H9 (cell line): Measurements from ENCODE around the gene TTLL13. TPM values are rescaled to one million over a fixed set of nuclear protein-coding genes. Genes with fewer than 3 reads are reported as not detected.

Experiments
- DNase-seq: peaks from one replicate; pipeline ENCODE4 v3.0.0-alpha.2; 2017
- H2AFZ ChIP-seq: one replicate; pipeline ENCODE4 v1.6.1; 2013; ENCODE audit warnings: mild to moderate bottlenecking, low read length, control low read depth, moderate library complexity
- H2AK5ac ChIP-seq: 2 replicates; pipeline ENCODE4 v1.6.1; 2013; ENCODE audit warnings: low read length, control low read depth, mixed read lengths; ENCODE audit not compliant: insufficient read length
- H2BK120ac ChIP-seq: one replicate; pipeline ENCODE4 v1.6.1; 2013; ENCODE audit warnings: low read depth, mild to moderate bottlenecking, low read length, control low read depth, inconsistent platforms; ENCODE audit not compliant: poor library complexity, severe bottlenecking
- H2BK12ac ChIP-seq: 2 replicates; pipeline ENCODE4 v1.6.1; 2013; ENCODE audit warnings: low read length, control low read depth, mixed read lengths, low read depth; ENCODE audit not compliant: insufficient read length
- H2BK15ac ChIP-seq: 2 replicates; pipeline ENCODE4 v1.6.1; 2013; ENCODE audit warnings: low read depth, low read length, control low read depth
- H2BK20ac ChIP-seq: one replicate; pipeline ENCODE4 v1.6.1; 2013; ENCODE audit warnings: low read depth, mild to moderate bottlenecking, low read length, control low read depth, inconsistent platforms; ENCODE audit not compliant: poor library complexity, severe bottlenecking
- H2BK5ac ChIP-seq: 2 replicates; pipeline ENCODE4 v1.6.1; 2013; ENCODE audit warnings: low read length, control low read depth, mixed read lengths; ENCODE audit not compliant: insufficient read length
- H3K14ac ChIP-seq: 2 replicates; pipeline ENCODE4 v1.6.1; 2013; ENCODE audit warnings: low read length, control low read depth; ENCODE audit not compliant: insufficient read depth
- H3K18ac ChIP-seq: 2 replicates; pipeline ENCODE4 v1.6.1; 2013; ENCODE audit warnings: low read depth, mild to moderate bottlenecking, mixed read lengths, low read length, control low read depth; ENCODE audit not compliant: insufficient read length
- H3K23ac ChIP-seq: 2 replicates; pipeline ENCODE4 v1.6.1; 2013; ENCODE audit warnings: low read length, control low read depth, mixed read lengths, low read depth; ENCODE audit not compliant: insufficient read length
- H3K23me2 ChIP-seq: 2 replicates; pipeline ENCODE4 v1.6.1; 2013; ENCODE audit warnings: low read depth, mild to moderate bottlenecking, mixed read lengths, low read length, control low read depth; ENCODE audit not compliant: insufficient read length, poor library complexity, severe bottlenecking
- H3K27ac ChIP-seq: 2 replicates; pipeline ENCODE4 v1.5.1; 2013; ENCODE audit warnings: low read length, control low read depth, mixed read lengths, low read depth; ENCODE audit not compliant: insufficient read length
- H3K27me3 ChIP-seq: 2 replicates; pipeline ENCODE4 v1.6.1; 2013; ENCODE audit warnings: low read length, control low read depth, inconsistent platforms; ENCODE audit not compliant: insufficient read depth
- H3K4ac ChIP-seq: 2 replicates; pipeline ENCODE4 v1.6.1; 2013; ENCODE audit warnings: low read depth, mild to moderate bottlenecking, control low read depth, inconsistent platforms, low read length, moderate library complexity
- H3K4me1 ChIP-seq: 2 replicates; pipeline ENCODE4 v1.6.1; 2013; ENCODE audit warnings: low read length, control low read depth, inconsistent platforms; ENCODE audit not compliant: insufficient read depth
- H3K4me2 ChIP-seq: 2 replicates; pipeline ENCODE4 v1.6.1; 2013; ENCODE audit warnings: low read length, control low read depth, mixed read lengths; ENCODE audit not compliant: insufficient read length, insufficient read depth
- H3K56ac ChIP-seq: 2 replicates; pipeline ENCODE4 v1.6.1; 2013; ENCODE audit warnings: low read depth, mild to moderate bottlenecking, mixed read lengths, low read length, control low read depth; ENCODE audit not compliant: insufficient read length
- H3K79me1 ChIP-seq: 2 replicates; pipeline ENCODE4 v1.6.1; 2013; ENCODE audit warnings: low read depth, mild to moderate bottlenecking, moderate library complexity, low read length, control low read depth, inconsistent platforms; ENCODE audit not compliant: insufficient read depth, poor library complexity, severe bottlenecking
- H3K79me2 ChIP-seq: 2 replicates; pipeline ENCODE4 v1.6.1; 2013; ENCODE audit warnings: low read length, control low read depth, inconsistent platforms; ENCODE audit not compliant: insufficient read depth
- H3K9ac ChIP-seq: 2 replicates; pipeline ENCODE4 v1.6.1; 2013; ENCODE audit warnings: low read length, control low read depth, mixed read lengths; ENCODE audit not compliant: insufficient read length; ENCODE audit errors: extremely low read depth
- H3K9me3 ChIP-seq: one replicate; pipeline ENCODE4 v1.6.1; 2013; ENCODE audit warnings: low read depth, low read length, inconsistent platforms; ENCODE audit not compliant: control insufficient read depth
- H3T11ph ChIP-seq: one replicate; pipeline ENCODE4 v1.6.1; 2013; ENCODE audit warnings: mild to moderate bottlenecking, low read length, control low read depth, inconsistent platforms
- H4K20me1 ChIP-seq: one replicate; pipeline ENCODE4 v1.6.1; 2013; ENCODE audit not compliant: control insufficient read depth, insufficient read length, insufficient read depth
- H4K5ac ChIP-seq: 2 replicates; pipeline ENCODE4 v1.6.1; 2013; ENCODE audit warnings: low read depth, mild to moderate bottlenecking, mixed read lengths, low read length, control low read depth; ENCODE audit not compliant: insufficient read length
- H4K8ac ChIP-seq: replicated peaks from 2 replicates; pipeline ENCODE4 v1.6.1; 2013; ENCODE audit warnings: low read length, control low read depth, mixed read lengths, low read depth; ENCODE audit not compliant: insufficient read length
- H4K91ac ChIP-seq: 2 replicates; pipeline ENCODE4 v1.6.1; 2013; ENCODE audit warnings: low read depth, mild to moderate bottlenecking, moderate library complexity, mixed read lengths, low read length, control low read depth; ENCODE audit not compliant: insufficient read length
- H3K27ac Mint-ChIP-seq, 3 experiments: 2 replicates in 2 of 3; 3 replicates in 1 of 3; pipeline ENCODE4 v1.8.0; 2020 to 2021; ENCODE audit warnings: mixed read lengths in 3 of 3, mild to moderate bottlenecking in 1 of 3, moderate library complexity in 1 of 3
- H3K27me3 Mint-ChIP-seq: 2 replicates; pipeline ENCODE4 v1.8.0; 2021; ENCODE audit warnings: low read depth, mild to moderate bottlenecking, moderate library complexity, mixed read lengths
- H3K36me3 Mint-ChIP-seq, 3 experiments: 2 replicates in 2 of 3; 3 replicates in 1 of 3; pipeline ENCODE4 v1.8.0; 2020 to 2021; ENCODE audit warnings: low read depth in 3 of 3, mixed read lengths in 3 of 3; ENCODE audit not compliant: insufficient read depth in 1 of 3
- H3K4me1 Mint-ChIP-seq, 2 experiments: 2 replicates each; pipeline ENCODE4 v1.8.0; 2020; ENCODE audit warnings: mixed read lengths in 2 of 2
- H3K4me3 Mint-ChIP-seq, 2 experiments: 2 replicates in 1 of 2; 3 replicates in 1 of 2; pipeline ENCODE4 v1.8.0; 2020 to 2021; ENCODE audit warnings: mild to moderate bottlenecking in 2 of 2, mixed read lengths in 2 of 2, moderate library complexity in 1 of 2
- H3K9me3 Mint-ChIP-seq, 2 experiments: 2 replicates in 1 of 2; 3 replicates in 1 of 2; pipeline ENCODE4 v1.8.0; 2020; ENCODE audit warnings: mild to moderate bottlenecking in 2 of 2, mixed read lengths in 2 of 2, moderate library complexity in 1 of 2
- CTCF ChIP-seq: fragments of 200-600 bp; sonication (generic); conservative IDR thresholded peaks from 3 replicates; pipeline ENCODE4 v1.8.0; 2021; ENCODE audit warnings: antibody characterized with exemption, mild to moderate bottlenecking
- WGBS: extraction: QIAGEN DNeasy Blood & Tissue Kit; methylation state at CpG from one replicate; pipeline ENCODE4 v1.1.7; 2013; ENCODE audit warnings: missing lambda C conversion rate, low lambda C conversion rate, mixed read lengths; ENCODE audit not compliant: insufficient read length; ENCODE audit errors: extremely low coverage; 5-methylcytosine and 5-hydroxymethylcytosine counted together
- total RNA-seq: library from RNA; stranded (reverse); gene quantifications from 2 replicates; pipeline ENCODE4 v1.2.1, GENCODE V29; 2021

The TTLL13 gene
- total RNA-seq, 1 experiment from 2014 or later: not detected

GRCh38 chr15:90214553-90215196, 34.7 kb upstream of the TTLL13 start:
- no peak overlapping the region for H3K14ac ChIP-seq
- no peak overlapping the region for H3K9ac ChIP-seq
- Mint-ChIP-seq H3K9me3 (no peaks in the 10 kb centered on the region), H3K27ac (0 out of 7 replicates have a peak overlapping the region, but pooled peaks of 1 of the 3 experiments have one; percentile 28), H3K4me1 (peaks cover 9 to 17% of the 10 kb centered on the region in 2 experiments), H3K36me3 (peaks cover 2 to 15% (median 13%) of the 10 kb centered on the region in 3 experiments; a peak in 5 of 7 replicates), H3K27me3 (no peaks in the 10 kb centered on the region), H3K4me3 (no peak overlapping the region)
- no peak overlapping the region for H2AK5ac ChIP-seq
- no peak overlapping the region for H3K56ac ChIP-seq
- no peaks in the 10 kb centered on the region for H4K20me1 ChIP-seq
- no peak overlapping the region for H3K4me2 ChIP-seq
- H2BK20ac ChIP-seq: no peak overlapping the region
- no peaks in the 10 kb centered on the region; the same call in 1 of the 2 replicates for H3K79me2 ChIP-seq
- H3K23me2 ChIP-seq: peaks cover 4% of the 10 kb centered on the region
- H3K27me3 ChIP-seq: no peaks in the 10 kb centered on the region
- DNase-seq: no peak
- no peaks in the 10 kb centered on the region for H3K4me1 ChIP-seq
- no peak overlapping the region for H3K18ac ChIP-seq
- no peaks in the 10 kb centered on the region for H3K79me1 ChIP-seq
- no peak overlapping the region for H3K27ac ChIP-seq
- H2BK15ac ChIP-seq: no peak overlapping the region
- no peak overlapping the region for H2BK5ac ChIP-seq
- no peak overlapping the region for H4K8ac ChIP-seq
- H3K23ac ChIP-seq: no peak overlapping the region
- no peak overlapping the region for H4K5ac ChIP-seq
- H3T11ph ChIP-seq: no peak overlapping the region
- H2BK120ac ChIP-seq: no peak overlapping the region
- H3K9me3 ChIP-seq: no peaks in the 10 kb centered on the region
- no peak overlapping the region for H2BK12ac ChIP-seq
- no peak overlapping the region for H2AFZ ChIP-seq
- WGBS: no CpG with 5 or more reads among the region's 8 CpGs
- H4K91ac ChIP-seq: no peak overlapping the region
- peak; percentile 50 for TF ChIP-seq CTCF
- H3K4ac ChIP-seq: no peak overlapping the region
